ENCODE results near the gene ROBO1. TPM values are rescaled to one million over a fixed set of nuclear protein-coding genes. Genes with fewer than 3 reads are reported as not detected.

Gene ROBO1
- total and polyA plus RNA-seq, 2 donors = 13.3 to 33.9 TPM

DNA sequence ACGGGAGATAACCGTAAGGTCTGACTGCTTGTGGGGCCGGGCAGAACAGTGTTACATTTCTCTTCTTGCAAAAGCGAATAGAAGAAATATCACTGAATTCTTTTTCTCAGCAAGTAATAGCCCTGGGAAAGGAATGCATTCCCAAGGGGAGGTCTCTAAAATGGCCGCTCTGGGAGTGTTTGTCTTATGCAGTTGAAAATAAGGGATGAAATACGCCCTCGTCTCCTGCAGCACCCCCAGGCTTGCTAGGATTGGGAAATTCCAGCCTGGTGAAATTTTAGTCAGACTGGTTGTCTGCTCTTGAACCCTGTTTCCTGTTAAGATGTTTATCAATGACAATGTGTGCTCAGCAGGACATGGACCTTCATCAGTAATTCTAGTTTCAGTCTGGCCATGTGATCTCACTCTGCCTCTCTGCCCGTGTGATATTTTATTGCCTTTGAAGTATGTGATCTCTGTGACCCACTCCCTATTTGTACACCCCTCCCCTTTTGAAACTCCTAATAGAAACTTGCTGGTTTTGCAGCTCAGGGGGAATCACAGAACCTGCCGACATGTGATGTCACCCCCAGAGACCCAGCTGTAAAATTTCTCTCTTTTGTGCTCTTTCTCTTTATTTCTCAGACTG, 715.6 kb downstream of the ROBO1 start:
- H3K4me1 ChIP-seq (ENCODE audit: control insufficient read depth in 2 of 2, insufficient read depth in 2 of 2, low read length in 2 of 2) = no peaks in the 10 kb centered on the region
- no peak overlapping the region for H3K4me3 ChIP-seq (ENCODE audit: low read length in 2 of 2)
- DNase-seq (ENCODE audit: low read depth in 6 of 9, low spot score in 9 of 9) = no peak
- no peak overlapping the region for H3K27ac ChIP-seq (ENCODE audit: low read depth in 1 of 2, low read length in 1 of 2)
- 97% methylated on average over 9 of the region's 9 CpGs for WGBS
- H3K27me3 ChIP-seq (ENCODE audit: control insufficient read depth in 2 of 2, insufficient read depth in 1 of 2, low read length in 1 of 2) = no peaks in the 10 kb centered on the region
- H3K9me3 ChIP-seq (ENCODE audit: control insufficient read depth in 2 of 2, insufficient read depth in 1 of 2, low read length in 1 of 2) = peaks cover 1 to 9% of the 10 kb centered on the region in 2 donors
- H3K36me3 ChIP-seq (ENCODE audit: control insufficient read depth in 2 of 2, insufficient read depth in 2 of 2, low read length in 1 of 2) = no peaks in the 10 kb centered on the region

DNA sequence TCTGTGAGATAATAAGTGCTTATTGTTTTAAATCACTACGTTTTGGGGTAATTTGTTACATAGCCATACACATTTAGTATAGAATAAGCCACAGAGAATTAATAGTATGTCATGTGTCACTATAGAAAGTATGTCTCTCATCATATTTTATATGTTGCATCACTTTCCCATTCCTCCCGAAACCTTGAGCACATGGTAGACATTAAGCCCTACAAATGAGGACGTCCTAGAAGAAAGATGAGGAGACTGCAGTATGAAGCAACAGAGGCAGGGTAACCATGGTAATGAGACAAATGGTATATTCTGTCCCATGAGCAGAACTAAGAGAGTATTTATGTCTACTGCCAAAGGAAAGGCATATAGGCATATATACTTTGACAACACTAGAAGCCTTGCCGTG, 720.2 kb downstream of the ROBO1 start:
- no peak for DNase-seq (ENCODE audit: low read depth in 6 of 9, low spot score in 9 of 9)
- WGBS = 91% methylated on average over 4 of the region's 4 CpGs

DNA sequence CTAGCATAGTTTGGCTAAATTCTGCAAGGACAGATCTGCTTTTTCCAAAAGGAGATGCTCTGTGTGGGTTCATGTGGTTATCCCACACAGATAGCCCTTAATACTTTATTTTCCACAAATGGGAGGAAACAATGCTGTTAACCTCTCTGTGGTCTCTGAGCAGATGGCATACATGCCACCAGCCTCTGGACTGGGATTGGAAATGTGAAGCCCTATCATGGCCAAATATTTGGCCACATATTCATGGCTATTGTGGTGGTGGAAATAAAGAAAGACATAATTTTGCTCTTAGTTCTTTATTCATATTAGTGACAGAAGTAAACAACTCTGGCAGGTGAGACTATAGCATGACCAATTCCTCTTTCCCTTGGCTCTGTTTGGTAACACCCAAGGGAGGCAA, 726.2 kb downstream of the ROBO1 start:
- H3K36me3 ChIP-seq (ENCODE audit: control insufficient read depth in 2 of 2, insufficient read depth in 2 of 2, low read length in 1 of 2) = no peaks in the 10 kb centered on the region
- H3K4me3 ChIP-seq (ENCODE audit: low read length in 2 of 2) = no peak overlapping the region
- H3K4me1 ChIP-seq (ENCODE audit: control insufficient read depth in 2 of 2, insufficient read depth in 2 of 2, low read length in 2 of 2) = no peaks in the 10 kb centered on the region
- DNase-seq (ENCODE audit: low read depth in 6 of 9, low spot score in 9 of 9) = no peak
- no peaks in the 10 kb centered on the region for H3K27me3 ChIP-seq (ENCODE audit: control insufficient read depth in 2 of 2, insufficient read depth in 1 of 2, low read length in 1 of 2)
- H3K9me3 ChIP-seq (ENCODE audit: control insufficient read depth in 2 of 2, insufficient read depth in 1 of 2, low read length in 1 of 2) = no peaks in the 10 kb centered on the region
- no peak overlapping the region for H3K27ac ChIP-seq (ENCODE audit: low read depth in 1 of 2, low read length in 1 of 2)

More for the DNA sequence above, 720.2 kb downstream of the ROBO1 start:
- no peak overlapping the region for H3K27ac ChIP-seq (ENCODE audit: low read depth in 1 of 2, low read length in 1 of 2)
- H3K36me3 ChIP-seq (ENCODE audit: control insufficient read depth in 2 of 2, insufficient read depth in 2 of 2, low read length in 1 of 2) = no peaks in the 10 kb centered on the region
- no peaks in the 10 kb centered on the region for H3K4me1 ChIP-seq (ENCODE audit: control insufficient read depth in 2 of 2, insufficient read depth in 2 of 2, low read length in 2 of 2)
- H3K9me3 ChIP-seq (ENCODE audit: control insufficient read depth in 2 of 2, insufficient read depth in 1 of 2, low read length in 1 of 2) = peaks cover 0 to 1% of the 10 kb centered on the region in 2 donors
- H3K27me3 ChIP-seq (ENCODE audit: control insufficient read depth in 2 of 2, insufficient read depth in 1 of 2, low read length in 1 of 2) = no peaks in the 10 kb centered on the region
- H3K4me3 ChIP-seq (ENCODE audit: low read length in 2 of 2) = no peak overlapping the region

DNA sequence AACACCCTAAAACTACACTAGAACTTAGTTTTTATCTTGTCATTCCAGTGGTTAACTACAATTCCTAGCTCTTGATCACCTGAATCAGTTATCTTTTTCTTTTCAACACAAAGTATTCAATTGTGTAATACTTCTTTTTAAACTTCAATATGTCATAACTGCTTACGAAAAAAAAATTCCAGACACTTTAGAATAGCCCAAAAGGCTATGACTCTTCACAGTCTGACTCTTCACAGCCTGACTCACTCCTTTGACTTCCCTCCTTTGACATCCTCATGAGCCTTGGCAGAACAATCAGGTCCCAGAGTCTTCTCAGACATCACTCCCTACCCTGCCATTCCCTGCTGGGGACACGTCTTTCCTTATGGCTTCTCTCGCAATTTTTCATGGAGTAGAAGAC, 727.1 kb downstream of the ROBO1 start:
- Histone ChIP-seq H3K27ac (ENCODE audit: low read depth in 1 of 2, low read length in 1 of 2) (no peak overlapping the region), H3K4me1 (ENCODE audit: control insufficient read depth in 2 of 2, insufficient read depth in 2 of 2, low read length in 2 of 2) (no peaks in the 10 kb centered on the region), H3K4me3 (ENCODE audit: low read length in 2 of 2) (no peak overlapping the region), H3K9me3 (ENCODE audit: control insufficient read depth in 2 of 2, insufficient read depth in 1 of 2, low read length in 1 of 2) (no peaks in the 10 kb centered on the region), H3K27me3 (ENCODE audit: control insufficient read depth in 2 of 2, insufficient read depth in 1 of 2, low read length in 1 of 2) (no peaks in the 10 kb centered on the region), H3K36me3 (ENCODE audit: control insufficient read depth in 2 of 2, insufficient read depth in 2 of 2, low read length in 1 of 2) (no peaks in the 10 kb centered on the region)
- WGBS = 97% methylated on average over 3 of the region's 3 CpGs
- no peak for DNase-seq (ENCODE audit: low read depth in 6 of 9, low spot score in 9 of 9)

DNA sequence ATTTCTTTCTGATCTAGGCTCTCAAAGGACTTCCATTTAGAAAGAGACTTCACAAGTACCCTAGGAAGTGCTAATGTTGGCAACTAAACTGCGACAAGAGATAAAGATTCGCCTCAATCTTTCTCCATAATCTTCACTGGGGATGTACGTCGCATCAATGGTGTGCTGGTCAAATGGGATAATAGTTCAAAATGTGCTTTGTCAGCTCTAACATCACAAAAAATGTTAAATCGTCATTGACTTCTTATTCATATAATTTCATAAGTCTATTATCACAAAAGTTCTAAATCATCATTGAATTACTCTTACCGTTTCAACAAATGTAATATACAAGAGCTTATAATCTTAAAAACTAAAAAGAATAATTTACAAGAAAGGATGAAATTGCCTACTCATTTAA, 727.7 kb downstream of the ROBO1 start:
- DNase-seq (ENCODE audit: low read depth in 6 of 9, low spot score in 9 of 9) = no peak
- H3K4me1 ChIP-seq (ENCODE audit: control insufficient read depth in 2 of 2, insufficient read depth in 2 of 2, low read length in 2 of 2) = no peaks in the 10 kb centered on the region
- H3K27me3 ChIP-seq (ENCODE audit: control insufficient read depth in 2 of 2, insufficient read depth in 1 of 2, low read length in 1 of 2) = no peaks in the 10 kb centered on the region
- no peaks in the 10 kb centered on the region for H3K36me3 ChIP-seq (ENCODE audit: control insufficient read depth in 2 of 2, insufficient read depth in 2 of 2, low read length in 1 of 2)
- H3K9me3 ChIP-seq (ENCODE audit: control insufficient read depth in 2 of 2, insufficient read depth in 1 of 2, low read length in 1 of 2) = no peaks in the 10 kb centered on the region
- H3K27ac ChIP-seq (ENCODE audit: low read depth in 1 of 2, low read length in 1 of 2) = no peak overlapping the region
- no peak overlapping the region for H3K4me3 ChIP-seq (ENCODE audit: low read length in 2 of 2)
- 94% methylated on average over 6 of the region's 6 CpGs for WGBS

DNA sequence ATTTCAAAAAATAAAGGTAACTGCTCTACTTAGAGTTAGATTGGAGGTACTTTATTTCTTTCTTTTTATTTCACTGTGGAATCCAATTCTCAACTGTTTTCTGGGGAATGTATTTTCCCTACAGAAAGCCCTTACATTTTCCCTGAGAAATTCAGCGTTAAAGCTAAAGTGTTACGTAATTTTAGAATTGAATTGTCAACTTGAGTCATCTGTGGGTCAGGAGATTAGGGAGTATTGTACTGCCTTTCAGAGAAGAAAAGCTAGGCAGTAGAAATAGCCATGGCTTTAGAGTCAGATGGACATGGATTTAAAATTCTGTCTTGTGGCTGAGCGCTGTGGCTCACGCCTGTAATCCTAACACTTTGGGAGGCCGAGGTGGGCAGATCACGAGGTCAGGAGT, 728.6 kb downstream of the ROBO1 start:
- 96% methylated on average over 6 of the region's 6 CpGs for WGBS
- Histone ChIP-seq H3K4me3 (ENCODE audit: low read length in 2 of 2) (no peak overlapping the region), H3K27me3 (ENCODE audit: control insufficient read depth in 2 of 2, insufficient read depth in 1 of 2, low read length in 1 of 2) (no peaks in the 10 kb centered on the region), H3K27ac (ENCODE audit: low read depth in 1 of 2, low read length in 1 of 2) (no peak overlapping the region), H3K9me3 (ENCODE audit: control insufficient read depth in 2 of 2, insufficient read depth in 1 of 2, low read length in 1 of 2) (no peaks in the 10 kb centered on the region), H3K4me1 (ENCODE audit: control insufficient read depth in 2 of 2, insufficient read depth in 2 of 2, low read length in 2 of 2) (no peaks in the 10 kb centered on the region), H3K36me3 (ENCODE audit: control insufficient read depth in 2 of 2, insufficient read depth in 2 of 2, low read length in 1 of 2) (no peaks in the 10 kb centered on the region)
- no peak for DNase-seq (ENCODE audit: low read depth in 6 of 9, low spot score in 9 of 9)

DNA sequence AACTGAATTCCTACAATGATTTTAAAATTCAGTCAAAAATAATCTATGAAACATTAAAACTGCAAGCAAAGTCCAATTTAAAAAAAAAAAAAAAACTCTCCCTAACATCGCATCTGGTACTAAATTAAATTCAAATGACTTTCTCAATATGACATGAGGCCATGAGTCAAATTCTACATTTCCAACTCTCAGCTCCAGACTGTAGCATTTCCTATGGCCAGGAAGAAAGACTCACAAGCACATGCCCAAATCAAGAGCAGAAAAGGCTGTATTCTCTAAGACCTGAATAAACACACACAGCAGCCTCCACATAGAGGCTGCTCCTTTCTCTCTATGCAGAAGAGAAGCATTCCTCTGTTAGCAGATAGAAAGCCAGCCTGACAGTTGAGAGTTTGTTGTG, 729.2 kb downstream of the ROBO1 start:
- no peaks in the 10 kb centered on the region for H3K36me3 ChIP-seq (ENCODE audit: control insufficient read depth in 2 of 2, insufficient read depth in 2 of 2, low read length in 1 of 2)
- no peaks in the 10 kb centered on the region for H3K27me3 ChIP-seq (ENCODE audit: control insufficient read depth in 2 of 2, insufficient read depth in 1 of 2, low read length in 1 of 2)
- WGBS = 99% methylated on average over 1 of the region's 1 CpG
- DNase-seq (ENCODE audit: low read depth in 6 of 9, low spot score in 9 of 9) = no peak
- H3K4me1 ChIP-seq (ENCODE audit: control insufficient read depth in 2 of 2, insufficient read depth in 2 of 2, low read length in 2 of 2) = no peaks in the 10 kb centered on the region
- no peak overlapping the region for H3K4me3 ChIP-seq (ENCODE audit: low read length in 2 of 2)
- H3K9me3 ChIP-seq (ENCODE audit: control insufficient read depth in 2 of 2, insufficient read depth in 1 of 2, low read length in 1 of 2) = no peaks in the 10 kb centered on the region
- no peak overlapping the region for H3K27ac ChIP-seq (ENCODE audit: low read depth in 1 of 2, low read length in 1 of 2)

DNA sequence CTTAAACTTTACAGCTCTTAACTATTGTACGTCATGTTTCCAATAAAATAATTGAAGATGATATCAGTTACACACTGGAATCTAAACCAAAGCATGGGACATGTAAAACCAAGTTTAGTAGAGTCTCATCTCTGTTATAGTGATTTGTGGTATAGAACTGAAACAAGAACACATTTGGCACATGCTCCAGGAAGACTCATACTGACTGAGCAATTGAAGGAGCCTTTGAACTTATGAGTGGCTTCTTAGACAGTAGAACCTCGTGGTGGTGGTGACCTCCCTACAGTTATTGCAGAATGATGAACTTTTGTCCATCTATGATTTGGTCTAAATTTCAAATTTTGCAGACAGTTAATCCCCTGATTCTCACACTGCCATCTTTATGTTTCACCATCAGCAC, 729.7 kb downstream of the ROBO1 start:
- H3K9me3 ChIP-seq (ENCODE audit: control insufficient read depth in 2 of 2, insufficient read depth in 1 of 2, low read length in 1 of 2) = no peaks in the 10 kb centered on the region
- H3K27ac ChIP-seq (ENCODE audit: low read depth in 1 of 2, low read length in 1 of 2) = no peak overlapping the region
- WGBS = 77% methylated on average over 2 of the region's 2 CpGs
- DNase-seq (ENCODE audit: low read depth in 6 of 9, low spot score in 9 of 9) = no peak
- H3K4me3 ChIP-seq (ENCODE audit: low read length in 2 of 2) = no peak overlapping the region
- no peaks in the 10 kb centered on the region for H3K4me1 ChIP-seq (ENCODE audit: control insufficient read depth in 2 of 2, insufficient read depth in 2 of 2, low read length in 2 of 2)
- H3K27me3 ChIP-seq (ENCODE audit: control insufficient read depth in 2 of 2, insufficient read depth in 1 of 2, low read length in 1 of 2) = no peaks in the 10 kb centered on the region
- no peaks in the 10 kb centered on the region for H3K36me3 ChIP-seq (ENCODE audit: control insufficient read depth in 2 of 2, insufficient read depth in 2 of 2, low read length in 1 of 2)

DNA sequence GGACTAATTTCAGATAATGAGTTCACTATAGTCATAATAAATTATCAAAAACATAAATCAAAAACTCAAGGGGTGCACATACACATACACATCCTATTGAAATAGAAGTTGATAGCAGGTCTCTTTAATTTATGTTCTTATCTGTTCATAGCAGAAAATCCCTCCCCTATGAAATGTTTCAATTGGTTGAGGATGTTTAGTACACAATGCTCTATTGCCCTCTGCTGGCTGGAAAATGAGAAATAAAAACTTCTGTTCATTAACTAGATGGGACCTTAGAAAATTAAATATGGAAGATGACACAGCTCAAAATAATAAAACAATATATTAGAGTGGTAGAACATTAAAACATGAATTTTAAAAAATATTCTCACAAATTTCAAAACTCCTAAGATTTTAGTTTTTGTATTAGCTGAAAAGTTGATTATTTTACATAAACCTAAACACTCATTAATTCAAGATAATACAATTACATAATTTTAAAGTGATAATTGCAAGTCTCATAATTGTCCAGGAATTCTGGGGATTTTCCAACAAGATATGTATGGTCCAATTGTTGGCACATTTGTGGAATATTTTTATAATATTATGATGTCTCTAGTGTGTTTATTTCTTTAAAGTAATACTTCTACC, 735.0 kb downstream of the ROBO1 start:
- H3K27me3 ChIP-seq (ENCODE audit: control insufficient read depth in 2 of 2, insufficient read depth in 1 of 2, low read length in 1 of 2) = no peaks in the 10 kb centered on the region
- no peaks in the 10 kb centered on the region for H3K4me1 ChIP-seq (ENCODE audit: control insufficient read depth in 2 of 2, insufficient read depth in 2 of 2, low read length in 2 of 2)
- H3K27ac ChIP-seq (ENCODE audit: low read depth in 1 of 2, low read length in 1 of 2) = no peak overlapping the region
- no peaks in the 10 kb centered on the region for H3K36me3 ChIP-seq (ENCODE audit: control insufficient read depth in 2 of 2, insufficient read depth in 2 of 2, low read length in 1 of 2)
- no peak overlapping the region for H3K4me3 ChIP-seq (ENCODE audit: low read length in 2 of 2)
- no peaks in the 10 kb centered on the region for H3K9me3 ChIP-seq (ENCODE audit: control insufficient read depth in 2 of 2, insufficient read depth in 1 of 2, low read length in 1 of 2)
- peak in 3 of 9 donors; percentile 19 to 65 (median 53) for DNase-seq (ENCODE audit: low read depth in 6 of 9, low spot score in 9 of 9)

All from thymus (tissue), 11 donors.